ENCODE data around the gene SLC30A4.

DNA sequence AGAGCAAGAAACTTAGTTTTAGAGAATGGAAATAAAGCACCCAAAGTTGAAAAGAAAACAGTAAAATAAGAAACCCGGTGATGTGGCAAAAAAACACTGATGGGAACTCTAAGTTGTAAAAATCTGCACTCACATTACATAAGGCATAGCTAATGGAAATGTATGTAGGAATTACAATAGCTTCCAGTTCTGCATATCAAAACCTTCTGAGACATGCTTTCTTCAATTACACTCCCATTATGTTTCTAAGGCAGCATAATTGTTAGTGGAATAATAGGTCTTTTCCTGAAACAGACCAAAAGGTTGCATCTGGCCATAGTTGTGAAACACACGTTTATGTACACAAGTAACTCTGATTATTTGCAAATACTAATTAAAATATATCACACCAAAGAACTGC is 41.4 kb downstream of the SLC30A4 start:
- TF ChIP-seq, protein P1, sequence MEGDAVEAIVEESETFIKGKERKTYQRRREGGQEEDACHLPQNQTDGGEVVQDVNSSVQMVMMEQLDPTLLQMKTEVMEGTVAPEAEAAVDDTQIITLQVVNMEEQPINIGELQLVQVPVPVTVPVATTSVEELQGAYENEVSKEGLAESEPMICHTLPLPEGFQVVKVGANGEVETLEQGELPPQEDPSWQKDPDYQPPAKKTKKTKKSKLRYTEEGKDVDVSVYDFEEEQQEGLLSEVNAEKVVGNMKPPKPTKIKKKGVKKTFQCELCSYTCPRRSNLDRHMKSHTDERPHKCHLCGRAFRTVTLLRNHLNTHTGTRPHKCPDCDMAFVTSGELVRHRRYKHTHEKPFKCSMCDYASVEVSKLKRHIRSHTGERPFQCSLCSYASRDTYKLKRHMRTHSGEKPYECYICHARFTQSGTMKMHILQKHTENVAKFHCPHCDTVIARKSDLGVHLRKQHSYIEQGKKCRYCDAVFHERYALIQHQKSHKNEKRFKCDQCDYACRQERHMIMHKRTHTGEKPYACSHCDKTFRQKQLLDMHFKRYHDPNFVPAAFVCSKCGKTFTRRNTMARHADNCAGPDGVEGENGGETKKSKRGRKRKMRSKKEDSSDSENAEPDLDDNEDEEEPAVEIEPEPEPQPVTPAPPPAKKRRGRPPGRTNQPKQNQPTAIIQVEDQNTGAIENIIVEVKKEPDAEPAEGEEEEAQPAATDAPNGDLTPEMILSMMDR (IDR thresholded peaks at IDR 0.05), result no peak
- no peak for TF ChIP-seq POLR2A (IDR thresholded peaks at IDR 0.05)

Measured in thyroid gland (tissue), 4 donors.